GM12878 (cell line): ENCODE results near the gene CLPX. TPM values are rescaled to one million over a fixed set of nuclear protein-coding genes. Genes with fewer than 3 reads are reported as not detected.
A peak's percentile ranks its signal among the peaks of the same experiment; 100 is the strongest.

Source experiments
- BACH1 ChIP-seq: fragments of 450-650 bp; IDR thresholded peaks from 2 replicates; pipeline ENCODE4 v1.6.1; 2017; ENCODE audit warnings: mild to moderate bottlenecking, borderline replicate concordance
- CBFB ChIP-seq: IDR thresholded peaks from 2 replicates; pipeline ENCODE4 v1.6.1; 2016; ENCODE audit warnings: antibody characterized with exemption, low read depth
- CBX3 ChIP-seq: fragments of 200-600 bp; sonication (generic); IDR thresholded peaks from 2 replicates; pipeline ENCODE4 v1.6.1; 2016; ENCODE audit warnings: low read depth, borderline replicate concordance
- CHD2 ChIP-seq: IDR thresholded peaks from 2 replicates; pipeline ENCODE4 v1.6.1; 2011; ENCODE audit warnings: low read depth, low read length, improper control_type of control experiment, borderline replicate concordance
- CHD4 ChIP-seq: fragments of 200-600 bp; sonication (generic); IDR thresholded peaks from 2 replicates; pipeline ENCODE4 v1.6.1; 2016; ENCODE audit warnings: mild to moderate bottlenecking
- CREB1 ChIP-seq: IDR thresholded peaks from 2 replicates; pipeline ENCODE4 v1.6.1; 2012; ENCODE audit warnings: low read depth, mild to moderate bottlenecking, inconsistent platforms
- DPF2 ChIP-seq: fragments of 450-650 bp; IDR thresholded peaks from 2 replicates; pipeline ENCODE4 v1.6.1; 2017; ENCODE audit warnings: mild to moderate bottlenecking
- FOXK2 ChIP-seq: fragments of 450-650 bp; IDR thresholded peaks from 2 replicates; pipeline ENCODE4 v1.6.1; 2017; ENCODE audit warnings: mild to moderate bottlenecking, moderate library complexity
- FOXM1 ChIP-seq: IDR thresholded peaks from 2 replicates; pipeline ENCODE4 v1.6.1; 2012; ENCODE audit warnings: low read depth, mild to moderate bottlenecking, inconsistent platforms, low read length, moderate library complexity
- GABPA ChIP-seq: IDR thresholded peaks from 2 replicates; pipeline ENCODE4 v1.6.1; 2014; ENCODE audit warnings: antibody characterized with exemption, low read depth, mild to moderate bottlenecking, inconsistent platforms
- HDGF ChIP-seq: fragments of 450-650 bp; IDR thresholded peaks from 2 replicates; pipeline ENCODE4 v1.6.1; 2016; ENCODE audit warnings: antibody characterized with exemption
- IRF3 ChIP-seq: fragments of 450-650 bp; IDR thresholded peaks from 2 replicates; pipeline ENCODE4 v1.6.1; 2014; ENCODE audit warnings: mild to moderate bottlenecking
- IRF5 ChIP-seq: fragments of 450-650 bp; IDR thresholded peaks from 2 replicates; pipeline ENCODE4 v1.6.1; 2017; ENCODE audit warnings: borderline replicate concordance
- JUND ChIP-seq: IDR thresholded peaks from 2 replicates; pipeline ENCODE4 v1.6.1; 2012; ENCODE audit warnings: low read depth, mild to moderate bottlenecking, low read length, improper control_type of control experiment, moderate library complexity
- KLF5 ChIP-seq: fragments of 450-650 bp; IDR thresholded peaks from 2 replicates; pipeline ENCODE4 v1.6.1; 2014; ENCODE audit warnings: mild to moderate bottlenecking; ENCODE audit not compliant: partially characterized antibody
- NFXL1 ChIP-seq: fragments of 450-650 bp; IDR thresholded peaks from 2 replicates; pipeline ENCODE4 v1.6.1; 2017; ENCODE audit warnings: antibody characterized with exemption, mild to moderate bottlenecking, borderline replicate concordance
- NRF1 ChIP-seq: conservative IDR thresholded peaks from 2 replicates; pipeline ENCODE4 v1.6.1; 2011; ENCODE audit warnings: mild to moderate bottlenecking, low read depth, low read length, improper control_type of control experiment
- PML ChIP-seq: IDR thresholded peaks from 2 replicates; pipeline ENCODE4 v1.6.1; 2012; ENCODE audit warnings: low read length, inconsistent platforms
- RB1 ChIP-seq: fragments of 450-650 bp; formaldehyde crosslinking; IDR thresholded peaks from 2 replicates; pipeline ENCODE4 v1.6.1; 2017; ENCODE audit warnings: mild to moderate bottlenecking, borderline replicate concordance
- RUNX3 ChIP-seq: IDR thresholded peaks from 2 replicates; pipeline ENCODE4 v1.6.1; 2012; ENCODE audit warnings: low read length, inconsistent platforms
- SMARCA5 ChIP-seq: fragments of 450-650 bp; IDR thresholded peaks from 2 replicates; pipeline ENCODE4 v1.6.1; 2017; ENCODE audit warnings: mild to moderate bottlenecking
- SMC3 ChIP-seq: IDR thresholded peaks from 2 replicates; pipeline ENCODE4 v1.6.1; 2011; ENCODE audit warnings: low read length, improper control_type of control experiment, borderline replicate concordance
- SUZ12 ChIP-seq: fragments of 200-600 bp; sonication (generic); IDR thresholded peaks from one replicate; pipeline ENCODE4 v1.6.1; 2018; ENCODE audit warnings: antibody characterized with exemption, mild to moderate bottlenecking; ENCODE audit not compliant: unreplicated experiment
- USF1 ChIP-seq: IDR thresholded peaks from 2 replicates; pipeline ENCODE4 v1.6.1; 2011; ENCODE audit warnings: borderline replicate concordance, low read depth, mild to moderate bottlenecking, moderate library complexity, mixed read lengths, low read length; ENCODE audit not compliant: insufficient read depth; ENCODE audit errors: extremely low read length
- YBX1 ChIP-seq: fragments of 450-650 bp; IDR thresholded peaks from 2 replicates; pipeline ENCODE4 v1.6.1; 2016; ENCODE audit warnings: antibody characterized with exemption
- ZNF207 ChIP-seq: fragments of 450-650 bp; IDR thresholded peaks from 2 replicates; pipeline ENCODE4 v1.6.1; 2014; ENCODE audit warnings: antibody characterized with exemption, mild to moderate bottlenecking, borderline replicate concordance
- polyA plus RNA-seq, 11 experiments: library from polyadenylated mRNA; depleted of rRNA in 4 of 11; unstranded in 6 of 11; stranded (reverse) in 5 of 11; fragments of >200 nt; fragmentation: Nextera tagmentation in 4 of 11; fragmentation: Illumina TruSeq in 1 of 11; extraction: Ambion mirVana in 4 of 11; extraction: Trizol in 1 of 11; gene quantifications; 1 replicate in 1 of 11; 2 replicates in 10 of 11; pipeline versions ENCODE4 v1.2.1 to v1.2.3, GENCODE V29; 2011 to 2016; ENCODE audit warnings: inconsistent platforms in 2 of 11, missing spikeins in 2 of 11, low read depth in 1 of 11
- total RNA-seq, 4 experiments: library from RNA; depleted of rRNA in 3 of 4; stranded (reverse); fragments of >200 nt in 3 of 4; fragmentation: Illumina TruSeq in 1 of 4; extraction: Trizol in 1 of 4; gene quantifications; 2 replicates each; pipeline versions ENCODE4 v1.2.1 to v1.2.3, GENCODE V29; 2013 to 2021
- TF ChIP-seq, protein P1 (sequence below): fragments of 450-650 bp; IDR thresholded peaks from 2 replicates; pipeline ENCODE4 v1.6.1; 2017; ENCODE audit warnings: low read depth, mild to moderate bottlenecking, moderate library complexity

Gene CLPX
- total and polyA plus RNA-seq, 10 of the 15 experiments (the other 5 are each of a cell fraction or from before 2014, with no cell fraction given): 10.1 to 57.4 (median 31.3) TPM

GRCh38 chr15:65133548-65134200, 51.5 kb downstream of the CLPX start, which contains the start of gene PDCD7 (continued):
- TF ChIP-seq HDGF: 0 out of 2 replicates have a peak, but pooled peaks have one; percentile 19
- TF ChIP-seq FOXK2: no peak
- TF ChIP-seq BACH1: 0 out of 2 replicates have a peak, but pooled peaks have one; percentile 1
- TF ChIP-seq GABPA: peak; percentile 93
- TF ChIP-seq CBFB: 0 out of 2 replicates have a peak, but pooled peaks have one; percentile 63
- TF ChIP-seq YBX1: no peak
- TF ChIP-seq KLF5: no peak
- 0 out of 2 replicates have a peak, but pooled peaks have one; percentile 35 for TF ChIP-seq CHD2
- no peak for TF ChIP-seq IRF5
- no peak for TF ChIP-seq SUZ12
- peak; percentile 36; the same call in 1 of the 2 replicates for TF ChIP-seq RUNX3
- no peak for TF ChIP-seq NRF1
- TF ChIP-seq, protein P1, sequence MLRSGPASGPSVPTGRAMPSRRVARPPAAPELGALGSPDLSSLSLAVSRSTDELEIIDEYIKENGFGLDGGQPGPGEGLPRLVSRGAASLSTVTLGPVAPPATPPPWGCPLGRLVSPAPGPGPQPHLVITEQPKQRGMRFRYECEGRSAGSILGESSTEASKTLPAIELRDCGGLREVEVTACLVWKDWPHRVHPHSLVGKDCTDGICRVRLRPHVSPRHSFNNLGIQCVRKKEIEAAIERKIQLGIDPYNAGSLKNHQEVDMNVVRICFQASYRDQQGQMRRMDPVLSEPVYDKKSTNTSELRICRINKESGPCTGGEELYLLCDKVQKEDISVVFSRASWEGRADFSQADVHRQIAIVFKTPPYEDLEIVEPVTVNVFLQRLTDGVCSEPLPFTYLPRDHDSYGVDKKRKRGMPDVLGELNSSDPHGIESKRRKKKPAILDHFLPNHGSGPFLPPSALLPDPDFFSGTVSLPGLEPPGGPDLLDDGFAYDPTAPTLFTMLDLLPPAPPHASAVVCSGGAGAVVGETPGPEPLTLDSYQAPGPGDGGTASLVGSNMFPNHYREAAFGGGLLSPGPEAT: peak; percentile 71
- no peak for TF ChIP-seq SMC3
- TF ChIP-seq CBX3: no peak
- TF ChIP-seq PML: peak; percentile 92
- TF ChIP-seq CREB1: peak; percentile 99
- no peak for TF ChIP-seq IRF3
- no peak for TF ChIP-seq NFXL1
- no peak for TF ChIP-seq FOXM1
- no peak for TF ChIP-seq CHD4
- TF ChIP-seq RB1: peak; percentile 21; the same call in 1 of the 2 replicates
- TF ChIP-seq DPF2: peak; percentile 58; the same call in 1 of the 2 replicates
- TF ChIP-seq JUND: no peak
- 0 out of 2 replicates have a peak, but pooled peaks have one; percentile 42 for TF ChIP-seq ZNF207
- no peak for TF ChIP-seq SMARCA5
- no peak for TF ChIP-seq USF1
